ENCODE data around the gene CTXN1.
A peak's percentile ranks its signal among the peaks of the same experiment; 100 is the strongest.

CTXN1 gene

GRCh38 chr19:7940841-7941240 is 14.9 kb upstream of the CTXN1 start:
- Histone ChIP-seq H3K36me3 (ENCODE audit: insufficient read depth, low read length) (peaks cover 58% of the 10 kb centered on the region), H3K4me3 (no peak overlapping the region), H3K9ac (ENCODE audit: insufficient read length) (no peak overlapping the region), H3K9me3 (ENCODE audit: low read depth, low read length) (no peaks in the 10 kb centered on the region), H3K27ac (no peak overlapping the region)
- DNase-seq (ENCODE audit: low read depth, low spot score): no peak
- TF ChIP-seq FOXP2 (optimal IDR thresholded peaks at IDR 0.05; ENCODE audit: control extremely low read depth, extremely low read length, insufficient read depth) (no peak), POLR2AphosphoS5 (IDR thresholded peaks at IDR 0.05; ENCODE audit: borderline replicate concordance, low read depth, low read length) (no peak), EZH2 (IDR thresholded peaks at IDR 0.05) (no peak)

- no peak overlapping the region for H3K9ac ChIP-seq (ENCODE audit: insufficient read length)
- H3K36me3 ChIP-seq (ENCODE audit: insufficient read depth, low read length): peaks cover 89% of the 10 kb centered on the region
- no peak overlapping the region for H3K27ac ChIP-seq
- H3K4me3 ChIP-seq: no peak overlapping the region
- TF ChIP-seq POLR2AphosphoS5 (IDR thresholded peaks at IDR 0.05; ENCODE audit: borderline replicate concordance, low read depth, low read length) (no peak), FOXP2 (optimal IDR thresholded peaks at IDR 0.05; ENCODE audit: control extremely low read depth, extremely low read length, insufficient read depth) (no peak), EZH2 (IDR thresholded peaks at IDR 0.05) (no peak)
- DNase-seq (ENCODE audit: low read depth, low spot score): no peak
- no peaks in the 10 kb centered on the region for H3K9me3 ChIP-seq (ENCODE audit: low read depth, low read length)
Observed at GRCh38 chr19:7934766-7935165, 8.8 kb upstream of the CTXN1 start.

- TF ChIP-seq EZH2 (IDR thresholded peaks at IDR 0.05) (no peak), POLR2AphosphoS5 (IDR thresholded peaks at IDR 0.05; ENCODE audit: borderline replicate concordance, low read depth, low read length) (no peak), FOXP2 (optimal IDR thresholded peaks at IDR 0.05; ENCODE audit: control extremely low read depth, extremely low read length, insufficient read depth) (no peak)
- Histone ChIP-seq H3K27ac (no peak overlapping the region), H3K9ac (ENCODE audit: insufficient read length) (no peak overlapping the region), H3K4me3 (no peak overlapping the region), H3K36me3 (ENCODE audit: insufficient read depth, low read length) (peaks cover 85% of the 10 kb centered on the region), H3K9me3 (ENCODE audit: low read depth, low read length) (no peaks in the 10 kb centered on the region)
- no peak for DNase-seq (ENCODE audit: low read depth, low spot score)
Observed at GRCh38 chr19:7933828-7934725, 8.1 kb upstream of the CTXN1 start.

- H3K9me3 ChIP-seq (ENCODE audit: low read depth, low read length): no peaks in the 10 kb centered on the region
- TF ChIP-seq EZH2 (IDR thresholded peaks at IDR 0.05) (no peak), FOXP2 (optimal IDR thresholded peaks at IDR 0.05; ENCODE audit: control extremely low read depth, extremely low read length, insufficient read depth) (no peak), POLR2AphosphoS5 (IDR thresholded peaks at IDR 0.05; ENCODE audit: borderline replicate concordance, low read depth, low read length) (no peak)
- no peak overlapping the region for H3K4me3 ChIP-seq
- no peak overlapping the region for H3K27ac ChIP-seq
- no peak for DNase-seq (ENCODE audit: low read depth, low spot score)
- peaks cover 80% of the 10 kb centered on the region for H3K36me3 ChIP-seq (ENCODE audit: insufficient read depth, low read length)
- H3K9ac ChIP-seq (ENCODE audit: insufficient read length): no peak overlapping the region
Observed at GRCh38 chr19:7933411-7933810, 7.5 kb upstream of the CTXN1 start.

- H3K36me3 ChIP-seq (ENCODE audit: insufficient read depth, low read length): peaks cover 75% of the 10 kb centered on the region
Observed at GRCh38 chr19:7932930-7933300, 7.0 kb upstream of the CTXN1 start.

GRCh38 chr19:7932276-7932929 is 6.5 kb upstream of the CTXN1 start:
- H3K36me3 ChIP-seq (ENCODE audit: insufficient read depth, low read length): peaks cover 70% of the 10 kb centered on the region
- TF ChIP-seq FOXP2 (optimal IDR thresholded peaks at IDR 0.05; ENCODE audit: control extremely low read depth, extremely low read length, insufficient read depth): no peak
- no peak for TF ChIP-seq POLR2AphosphoS5 (IDR thresholded peaks at IDR 0.05; ENCODE audit: borderline replicate concordance, low read depth, low read length)
- no peak for TF ChIP-seq EZH2 (IDR thresholded peaks at IDR 0.05)

More at GRCh38 chr19:7932930-7933300, 7.0 kb upstream of the CTXN1 start:
- Histone ChIP-seq H3K9me3 (ENCODE audit: low read depth, low read length) (no peaks in the 10 kb centered on the region), H3K27ac (no peak overlapping the region), H3K4me3 (no peak overlapping the region), H3K9ac (ENCODE audit: insufficient read length) (no peak overlapping the region)
- TF ChIP-seq POLR2AphosphoS5 (IDR thresholded peaks at IDR 0.05; ENCODE audit: borderline replicate concordance, low read depth, low read length) (no peak), FOXP2 (optimal IDR thresholded peaks at IDR 0.05; ENCODE audit: control extremely low read depth, extremely low read length, insufficient read depth) (no peak), EZH2 (IDR thresholded peaks at IDR 0.05) (no peak)
- no peak for DNase-seq (ENCODE audit: low read depth, low spot score)

GRCh38 chr19:7931221-7932061 is 5.5 kb upstream of the CTXN1 start:
- no peaks in the 10 kb centered on the region for H3K9me3 ChIP-seq (ENCODE audit: low read depth, low read length)
- H3K9ac ChIP-seq (ENCODE audit: insufficient read length): no peak overlapping the region
- no peak for TF ChIP-seq EZH2 (IDR thresholded peaks at IDR 0.05)
- TF ChIP-seq FOXP2 (optimal IDR thresholded peaks at IDR 0.05; ENCODE audit: control extremely low read depth, extremely low read length, insufficient read depth): no peak
- TF ChIP-seq POLR2AphosphoS5 (IDR thresholded peaks at IDR 0.05; ENCODE audit: borderline replicate concordance, low read depth, low read length): no peak
- H3K27ac ChIP-seq: 0 out of 2 replicates have a peak overlapping the region, but pooled peaks have one; percentile 25
- H3K36me3 ChIP-seq (ENCODE audit: insufficient read depth, low read length): peaks cover 61% of the 10 kb centered on the region
- no peak overlapping the region for H3K4me3 ChIP-seq
- DNase-seq (ENCODE audit: low read depth, low spot score): no peak

More at GRCh38 chr19:7932276-7932929, 6.5 kb upstream of the CTXN1 start:
- no peaks in the 10 kb centered on the region for H3K9me3 ChIP-seq (ENCODE audit: low read depth, low read length)
- no peak overlapping the region for H3K27ac ChIP-seq
- H3K9ac ChIP-seq (ENCODE audit: insufficient read length): no peak overlapping the region
- DNase-seq (ENCODE audit: low read depth, low spot score): no peak
- H3K4me3 ChIP-seq: no peak overlapping the region

Data from SK-N-MC (cell line).